NCI-H510A (cell line): Measurements from ENCODE around the gene ADAMTS5.

Source experiments
- DNase-seq: peaks from one replicate; lab custom pipeline; 2025; lab: John Stamatoyannopoulos, UW

Gene ADAMTS5

GRCh38 chr21:26948194-26948593 is 18.7 kb downstream of the ADAMTS5 start:
- no peak for DNase-seq

- DNase-seq, result no peak
Measured at GRCh38 chr21:26946744-26947446, 20.0 kb downstream of the ADAMTS5 start.

GRCh38 chr21:26945916-26946675 is 20.8 kb downstream of the ADAMTS5 start:
- DNase-seq, result no peak

- DNase-seq, result no peak
Measured at GRCh38 chr21:26943921-26944320, 23.0 kb downstream of the ADAMTS5 start.

- DNase-seq, result no peak
Measured at GRCh38 chr21:26941421-26941820, 25.5 kb downstream of the ADAMTS5 start.

GRCh38 chr21:26939601-26940111 is 27.2 kb downstream of the ADAMTS5 start:
- no peak for DNase-seq

GRCh38 chr21:26936641-26937040 is 30.2 kb downstream of the ADAMTS5 start:
- no peak for DNase-seq

GRCh38 chr21:26935977-26936376 is 30.9 kb downstream of the ADAMTS5 start:
- DNase-seq, result no peak

- DNase-seq, result no peak
Measured at GRCh38 chr21:26934383-26934782, 32.5 kb downstream of the ADAMTS5 start.

- DNase-seq, result no peak
Measured at GRCh38 chr21:26933448-26933847, 33.4 kb downstream of the ADAMTS5 start.

GRCh38 chr21:26925636-26926035 is 41.3 kb downstream of the ADAMTS5 start:
- no peak for DNase-seq

- DNase-seq, result no peak
Measured at GRCh38 chr21:26925122-26925521, 41.8 kb downstream of the ADAMTS5 start.

GRCh38 chr21:26923986-26924385 is 42.9 kb downstream of the ADAMTS5 start:
- no peak for DNase-seq

GRCh38 chr21:26920055-26920454 is 46.8 kb downstream of the ADAMTS5 start:
- no peak for DNase-seq

- no peak for DNase-seq
Measured at GRCh38 chr21:26918323-26919079, 48.4 kb downstream of the ADAMTS5 start.

- no peak for DNase-seq
Measured at GRCh38 chr21:26916799-26917198, 50.1 kb downstream of the ADAMTS5 start.

GRCh38 chr21:26914557-26914956 is 52.3 kb downstream of the ADAMTS5 start:
- DNase-seq, result no peak

GRCh38 chr21:26912466-26912865 is 54.4 kb downstream of the ADAMTS5 start:
- no peak for DNase-seq

- DNase-seq, result no peak
Measured at GRCh38 chr21:26909972-26910371, 56.9 kb downstream of the ADAMTS5 start.

GRCh38 chr21:26900980-26901379 is 65.9 kb downstream of the ADAMTS5 start:
- DNase-seq, result no peak

GRCh38 chr21:26892151-26892550 is 74.7 kb downstream of the ADAMTS5 start:
- DNase-seq, result no peak

GRCh38 chr21:26888931-26889330 is 78.0 kb downstream of the ADAMTS5 start:
- DNase-seq, result no peak

- DNase-seq, result no peak
Measured at GRCh38 chr21:26888256-26888655, 78.6 kb downstream of the ADAMTS5 start.
